Muscle layer of duodenum (tissue), 2 donors: ENCODE data around the gene ULK4.
"Not testable (repeated sequence)": the region's sequence is repeated elsewhere in the genome, so short reads cannot be mapped to it uniquely, and the experiment has no call there.

Experiments used
- H3K27ac ChIP-seq: one replicate; pipeline ENCODE4 v1.7.0; 2013; ENCODE audit warnings: mild to moderate bottlenecking, low read length
- H3K27me3 ChIP-seq: one replicate; pipeline ENCODE4 v1.7.0; 2013; ENCODE audit warnings: low read depth, mild to moderate bottlenecking, control low read depth, low read length
- H3K36me3 ChIP-seq, 2 donors: one replicate each; pipeline ENCODE4 v1.7.0; 2013; ENCODE audit warnings: low read length in 2 of 2, control low read depth in 1 of 2, mild to moderate bottlenecking in 1 of 2; ENCODE audit not compliant: insufficient read depth in 2 of 2, control insufficient read depth in 1 of 2
- H3K4me1 ChIP-seq, 2 donors: one replicate each; pipeline ENCODE4 v1.7.0; 2013; ENCODE audit warnings: low read length in 2 of 2, mild to moderate bottlenecking in 2 of 2, control low read depth in 1 of 2, moderate library complexity in 1 of 2; ENCODE audit not compliant: insufficient read depth in 2 of 2, control insufficient read depth in 1 of 2
- H3K4me3 ChIP-seq, 2 donors: one replicate each; pipeline ENCODE4 v1.7.0; 2013; ENCODE audit warnings: low read length in 2 of 2, low read depth in 1 of 2, mild to moderate bottlenecking in 1 of 2
- H3K9me3 ChIP-seq, 2 donors: one replicate each; pipeline ENCODE4 v1.7.0; 2013; ENCODE audit warnings: low read length in 2 of 2, control low read depth in 1 of 2, mild to moderate bottlenecking in 1 of 2; ENCODE audit not compliant: control insufficient read depth in 1 of 2
- donor health status: healthy.

Gene ULK4

GRCh38 chr3:41900265-41900664, 61.6 kb downstream of the ULK4 start:
- no peak overlapping the region for H3K27ac ChIP-seq
- no peaks in the 10 kb centered on the region for H3K27me3 ChIP-seq
- H3K36me3 ChIP-seq: no peaks in the 10 kb centered on the region
- H3K9me3 ChIP-seq: no peaks in the 10 kb centered on the region
- H3K4me1 ChIP-seq: no peaks in the 10 kb centered on the region
- H3K4me3 ChIP-seq: no peak overlapping the region

- no peak overlapping the region for H3K27ac ChIP-seq
These were observed 63.3 kb downstream of the ULK4 start for GRCh38 chr3:41898631-41899030.

GRCh38 chr3:41893977-41894376, 67.9 kb downstream of the ULK4 start:
- H3K27ac ChIP-seq: no peak overlapping the region
- no peaks in the 10 kb centered on the region for H3K4me1 ChIP-seq
- H3K27me3 ChIP-seq: no peaks in the 10 kb centered on the region

More at GRCh38 chr3:41898631-41899030, 63.3 kb downstream of the ULK4 start:
- H3K4me1 ChIP-seq: no peaks in the 10 kb centered on the region
- no peaks in the 10 kb centered on the region for H3K9me3 ChIP-seq
- no peak overlapping the region for H3K4me3 ChIP-seq
- H3K36me3 ChIP-seq: no peaks in the 10 kb centered on the region
- H3K27me3 ChIP-seq: no peaks in the 10 kb centered on the region

GRCh38 chr3:41888368-41889076, 73.4 kb downstream of the ULK4 start:
- Histone ChIP-seq H3K4me3 (no peak overlapping the region), H3K27ac (no peak overlapping the region), H3K36me3 (no peaks in the 10 kb centered on the region), H3K9me3 (no peaks in the 10 kb centered on the region), H3K4me1 (no peaks in the 10 kb centered on the region), H3K27me3 (no peaks in the 10 kb centered on the region)

More at GRCh38 chr3:41893977-41894376, 67.9 kb downstream of the ULK4 start:
- H3K9me3 ChIP-seq: no peaks in the 10 kb centered on the region
- no peaks in the 10 kb centered on the region for H3K36me3 ChIP-seq
- no peak overlapping the region for H3K4me3 ChIP-seq

- Histone ChIP-seq H3K27me3 (no peaks in the 10 kb centered on the region), H3K4me1 (no peaks in the 10 kb centered on the region), H3K36me3 (no peaks in the 10 kb centered on the region), H3K27ac (no peak overlapping the region), H3K4me3 (no peak overlapping the region), H3K9me3 (no peaks in the 10 kb centered on the region)
These were observed 78.9 kb downstream of the ULK4 start for GRCh38 chr3:41882956-41883355.

GRCh38 chr3:41881233-41881821, 80.6 kb downstream of the ULK4 start:
- H3K27me3 ChIP-seq: no peaks in the 10 kb centered on the region
- H3K9me3 ChIP-seq: no peaks in the 10 kb centered on the region
- no peak overlapping the region for H3K27ac ChIP-seq
- no peaks in the 10 kb centered on the region for H3K36me3 ChIP-seq
- no peaks in the 10 kb centered on the region for H3K4me1 ChIP-seq
- H3K4me3 ChIP-seq: no peak overlapping the region

GRCh38 chr3:41880387-41880786, 81.5 kb downstream of the ULK4 start:
- no peaks in the 10 kb centered on the region for H3K36me3 ChIP-seq
- H3K4me1 ChIP-seq: no peaks in the 10 kb centered on the region
- H3K9me3 ChIP-seq: no peaks in the 10 kb centered on the region

GRCh38 chr3:41877741-41878140, 84.2 kb downstream of the ULK4 start:
- not testable (repeated sequence) for H3K27me3 ChIP-seq, H3K4me3 ChIP-seq, H3K36me3 ChIP-seq, H3K4me1 ChIP-seq, H3K27ac ChIP-seq, H3K9me3 ChIP-seq

More at GRCh38 chr3:41880387-41880786, 81.5 kb downstream of the ULK4 start:
- H3K4me3 ChIP-seq: no peak overlapping the region
- H3K27me3 ChIP-seq: no peaks in the 10 kb centered on the region
- H3K27ac ChIP-seq: no peak overlapping the region

GRCh38 chr3:41874022-41874421, 87.9 kb downstream of the ULK4 start:
- Histone ChIP-seq H3K27ac (no peak overlapping the region), H3K9me3 (no peaks in the 10 kb centered on the region), H3K36me3 (no peaks in the 10 kb centered on the region)

GRCh38 chr3:41872157-41872556, 89.7 kb downstream of the ULK4 start:
- Histone ChIP-seq H3K27me3 (no peaks in the 10 kb centered on the region), H3K27ac (no peak overlapping the region), H3K36me3 (no peaks in the 10 kb centered on the region), H3K9me3 (no peaks in the 10 kb centered on the region), H3K4me3 (no peak overlapping the region), H3K4me1 (no peaks in the 10 kb centered on the region)

More at GRCh38 chr3:41874022-41874421, 87.9 kb downstream of the ULK4 start:
- no peaks in the 10 kb centered on the region for H3K4me1 ChIP-seq
- no peaks in the 10 kb centered on the region for H3K27me3 ChIP-seq
- H3K4me3 ChIP-seq: no peak overlapping the region

GRCh38 chr3:41867533-41867932, 94.4 kb downstream of the ULK4 start:
- H3K4me3 ChIP-seq: no peak overlapping the region
- no peaks in the 10 kb centered on the region for H3K4me1 ChIP-seq
- H3K9me3 ChIP-seq: no peaks in the 10 kb centered on the region

GRCh38 chr3:41866298-41866697, 95.6 kb downstream of the ULK4 start:
- Histone ChIP-seq H3K27me3 (no peaks in the 10 kb centered on the region), H3K27ac (no peak overlapping the region), H3K4me1 (no peaks in the 10 kb centered on the region), H3K36me3 (no peaks in the 10 kb centered on the region), H3K9me3 (no peaks in the 10 kb centered on the region), H3K4me3 (no peak overlapping the region)

More at GRCh38 chr3:41867533-41867932, 94.4 kb downstream of the ULK4 start:
- H3K36me3 ChIP-seq: no peaks in the 10 kb centered on the region
- H3K27ac ChIP-seq: no peak overlapping the region
- no peaks in the 10 kb centered on the region for H3K27me3 ChIP-seq
